ENCODE measurements around the gene TMEM248. TPM values are rescaled to one million over a fixed set of nuclear protein-coding genes. Genes with fewer than 3 reads are reported as not detected.

The TMEM248 gene
- total and polyA plus RNA-seq, 2 experiments from 2014 or later: 53.0 to 55.7 TPM

- Histone ChIP-seq H3K9me3 (ENCODE audit: low read depth) (no peaks in the 10 kb centered on the region), H3K27ac (peak overlapping the region; percentile 81), H3K4me3 (peak overlapping the region; percentile 98), H3K27me3 (no peaks in the 10 kb centered on the region), H3K4me1 (ENCODE audit: low read depth) (peaks cover 10% of the 10 kb centered on the region), H3K36me3 (no peaks in the 10 kb centered on the region)
- TF ChIP-seq, protein P1, sequence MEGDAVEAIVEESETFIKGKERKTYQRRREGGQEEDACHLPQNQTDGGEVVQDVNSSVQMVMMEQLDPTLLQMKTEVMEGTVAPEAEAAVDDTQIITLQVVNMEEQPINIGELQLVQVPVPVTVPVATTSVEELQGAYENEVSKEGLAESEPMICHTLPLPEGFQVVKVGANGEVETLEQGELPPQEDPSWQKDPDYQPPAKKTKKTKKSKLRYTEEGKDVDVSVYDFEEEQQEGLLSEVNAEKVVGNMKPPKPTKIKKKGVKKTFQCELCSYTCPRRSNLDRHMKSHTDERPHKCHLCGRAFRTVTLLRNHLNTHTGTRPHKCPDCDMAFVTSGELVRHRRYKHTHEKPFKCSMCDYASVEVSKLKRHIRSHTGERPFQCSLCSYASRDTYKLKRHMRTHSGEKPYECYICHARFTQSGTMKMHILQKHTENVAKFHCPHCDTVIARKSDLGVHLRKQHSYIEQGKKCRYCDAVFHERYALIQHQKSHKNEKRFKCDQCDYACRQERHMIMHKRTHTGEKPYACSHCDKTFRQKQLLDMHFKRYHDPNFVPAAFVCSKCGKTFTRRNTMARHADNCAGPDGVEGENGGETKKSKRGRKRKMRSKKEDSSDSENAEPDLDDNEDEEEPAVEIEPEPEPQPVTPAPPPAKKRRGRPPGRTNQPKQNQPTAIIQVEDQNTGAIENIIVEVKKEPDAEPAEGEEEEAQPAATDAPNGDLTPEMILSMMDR (IDR thresholded peaks at IDR 0.05; ENCODE audit: low read depth, low read length): no peak
- DNase-seq (ENCODE audit: low read depth in 1 of 2, low spot score in 1 of 2): peak in 1 of 2 donors; percentile 4
These were observed 977 bp downstream of the TMEM248 start for GRCh38 chr7:66921918-66922486.

DNA sequence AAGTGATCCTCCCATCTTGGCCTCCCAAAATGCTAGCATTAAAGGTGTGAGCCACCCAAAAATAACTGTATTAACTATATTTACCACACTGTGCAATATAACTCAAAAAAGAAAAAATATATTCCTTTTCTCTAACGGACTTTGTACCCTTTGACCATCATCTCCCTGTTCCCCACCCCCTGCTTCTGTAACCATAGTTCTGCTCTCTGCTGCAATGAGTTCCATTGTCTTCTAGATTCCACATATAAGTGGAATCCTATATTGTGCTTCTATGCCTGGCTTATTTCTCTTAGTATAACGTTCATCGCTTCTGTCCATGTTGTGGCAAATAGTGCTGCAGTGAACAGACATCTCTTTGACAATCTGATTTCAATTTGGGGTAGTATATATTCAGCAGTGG is 4.2 kb downstream of the TMEM248 start:
- Histone ChIP-seq H3K36me3 (no peaks in the 10 kb centered on the region), H3K27ac (no peak overlapping the region), H3K4me3 (no peak overlapping the region), H3K4me1 (ENCODE audit: low read depth) (peaks cover 11% of the 10 kb centered on the region), H3K9me3 (ENCODE audit: low read depth) (no peaks in the 10 kb centered on the region), H3K27me3 (no peaks in the 10 kb centered on the region)
- no peak for DNase-seq (ENCODE audit: low read depth in 1 of 2, low spot score in 1 of 2)
- TF ChIP-seq, protein P1 (IDR thresholded peaks at IDR 0.05; ENCODE audit: low read depth, low read length): no peak

DNA sequence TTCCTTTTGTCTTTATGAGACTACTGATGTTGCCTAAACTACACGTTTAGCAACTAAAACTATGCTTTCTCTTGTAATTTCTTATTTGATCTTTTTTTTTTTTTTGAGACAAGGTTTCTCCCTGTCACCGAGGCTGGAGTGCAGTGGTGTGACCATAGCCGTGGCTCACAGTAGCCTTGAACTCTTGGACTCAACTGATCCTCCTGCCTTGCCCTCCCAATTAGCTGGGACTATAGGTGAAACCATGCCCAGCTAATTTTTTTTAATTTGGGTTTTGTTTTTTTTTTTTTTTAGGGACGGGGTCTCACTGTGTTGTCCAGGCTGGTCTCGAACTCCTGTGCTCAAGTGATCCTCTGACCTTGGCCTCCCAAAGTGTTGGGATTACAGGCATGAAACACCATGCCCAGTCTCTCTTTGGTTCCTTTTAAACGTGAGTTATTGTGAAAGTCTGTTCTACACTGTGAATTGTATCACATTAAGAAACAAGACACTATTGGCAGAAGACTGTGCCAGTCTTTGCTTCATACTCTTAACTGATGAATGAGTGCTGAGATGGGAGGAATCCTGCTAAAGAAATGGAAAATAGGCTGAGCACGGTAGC is 6.4 kb downstream of the TMEM248 start:
- H3K4me1 ChIP-seq (ENCODE audit: low read depth): peaks cover 12% of the 10 kb centered on the region
- no peaks in the 10 kb centered on the region for H3K36me3 ChIP-seq
- H3K27me3 ChIP-seq: no peaks in the 10 kb centered on the region
- H3K27ac ChIP-seq: no peak overlapping the region
- TF ChIP-seq, protein P1 (IDR thresholded peaks at IDR 0.05; ENCODE audit: low read depth, low read length): no peak
- no peak overlapping the region for H3K4me3 ChIP-seq
- no peaks in the 10 kb centered on the region for H3K9me3 ChIP-seq (ENCODE audit: low read depth)
- DNase-seq (ENCODE audit: low read depth in 1 of 2, low spot score in 1 of 2): no peak

GRCh38 chr7:66928388-66928787 is 7.4 kb downstream of the TMEM248 start:
- Histone ChIP-seq H3K4me1 (ENCODE audit: low read depth) (peaks cover 5% of the 10 kb centered on the region), H3K9me3 (ENCODE audit: low read depth) (no peaks in the 10 kb centered on the region), H3K27me3 (no peaks in the 10 kb centered on the region), H3K27ac (no peak overlapping the region), H3K36me3 (no peaks in the 10 kb centered on the region), H3K4me3 (no peak overlapping the region)
- peak in 1 of 2 donors; percentile 29 for DNase-seq (ENCODE audit: low read depth in 1 of 2, low spot score in 1 of 2)
- TF ChIP-seq, protein P1 (IDR thresholded peaks at IDR 0.05; ENCODE audit: low read depth, low read length): no peak

GRCh38 chr7:66929165-66929564 is 8.1 kb downstream of the TMEM248 start:
- H3K27me3 ChIP-seq: no peaks in the 10 kb centered on the region
- TF ChIP-seq, protein P1 (IDR thresholded peaks at IDR 0.05; ENCODE audit: low read depth, low read length): no peak
- no peak for DNase-seq (ENCODE audit: low read depth in 1 of 2, low spot score in 1 of 2)
- no peaks in the 10 kb centered on the region for H3K9me3 ChIP-seq (ENCODE audit: low read depth)
- H3K36me3 ChIP-seq: no peaks in the 10 kb centered on the region
- peaks cover 5% of the 10 kb centered on the region for H3K4me1 ChIP-seq (ENCODE audit: low read depth)
- H3K4me3 ChIP-seq: no peak overlapping the region
- no peak overlapping the region for H3K27ac ChIP-seq
